Breast epithelium (tissue), 4 donors: ENCODE results near the gene MYBPHL. TPM values are rescaled to one million over a fixed set of nuclear protein-coding genes. Genes with fewer than 3 reads are reported as not detected.

Experiments
- DNase-seq, 2 donors: peaks; one replicate each; pipeline ENCODE4 v3.0.0-alpha.2; 2019; ENCODE audit warnings: low spot score in 2 of 2
- H3K27ac ChIP-seq, 2 donors: fragments of 200-600 bp; sonication (generic) in 1 of 2; one replicate each; pipeline ENCODE4 v1.5.1; 2016 to 2019; ENCODE audit warnings: mild to moderate bottlenecking in 1 of 2
- H3K27me3 ChIP-seq, 2 donors: fragments of 200-600 bp; sonication (generic) in 1 of 2; one replicate each; pipeline versions ENCODE4 v1.5.1 to v1.6.0; 2017 to 2019; ENCODE audit warnings: control low read depth in 1 of 2, mild to moderate bottlenecking in 1 of 2
- H3K36me3 ChIP-seq: fragments of 200-600 bp; one replicate; pipeline ENCODE4 v1.5.1; 2019
- H3K4me1 ChIP-seq, 2 donors: fragments of 200-600 bp; sonication (generic); one replicate each; pipeline ENCODE4 v1.5.1; 2016 to 2019; ENCODE audit warnings: control low read depth in 1 of 2
- H3K4me3 ChIP-seq, 3 donors: fragments of 200-600 bp; sonication (generic); 1 replicate in 2 of 3; 2 replicates in 1 of 3; pipeline ENCODE4 v1.5.1; 2016 to 2019; ENCODE audit warnings: mild to moderate bottlenecking in 3 of 3, moderate library complexity in 2 of 3
- H3K9me3 ChIP-seq, 2 donors: fragments of 200-600 bp; sonication (generic) in 1 of 2; one replicate each; pipeline ENCODE4 v1.5.1; 2016 to 2019; ENCODE audit warnings: control low read depth in 1 of 2
- CTCF ChIP-seq, 3 donors: fragments of 450-650 bp; IDR thresholded peaks; one replicate each; pipeline ENCODE4 v1.5.1; 2016 to 2017; ENCODE audit warnings: antibody characterized with exemption in 3 of 3, mild to moderate bottlenecking in 3 of 3, moderate library complexity in 3 of 3
- POLR2A ChIP-seq: fragments of 450-650 bp; IDR thresholded peaks from one replicate; pipeline ENCODE4 v1.6.1; 2016; ENCODE audit warnings: antibody characterized with exemption, mild to moderate bottlenecking, moderate library complexity
- POLR2AphosphoS5 ChIP-seq, 3 donors: sonication (generic); formaldehyde crosslinking; IDR thresholded peaks; one replicate each; pipeline ENCODE4 v1.6.1; 2017; ENCODE audit warnings: antibody characterized with exemption in 3 of 3
- intact Hi-C: fragments of 100-400 bp; cut with DNase I; formaldehyde crosslinking; loops from one replicate; pipeline ENCODE4 v1.15.1; 2023; ENCODE audit warnings: low total_unique reads
- total RNA-seq, 3 donors: library from RNA; depleted of rRNA; stranded (reverse); fragments of >200 nt; gene quantifications; one replicate each; pipeline ENCODE4 v1.1.0, GENCODE V29; 2016

MYBPHL gene
- total RNA-seq, 3 donors from 2014 or later: not detected

GRCh38 chr1:109272021-109272799, 34.6 kb downstream of the MYBPHL start:
- Histone ChIP-seq H3K27me3 (no peaks in the 10 kb centered on the region), H3K4me3 (no peak overlapping the region), H3K9me3 (no peaks in the 10 kb centered on the region), H3K27ac (peak overlapping the region; percentile 87 to 92), H3K36me3 (no peaks in the 10 kb centered on the region), H3K4me1 (peaks cover 0 to 18% of the 10 kb centered on the region in 2 donors)
- no peak for DNase-seq
- intact Hi-C loops: no loop called here
- TF ChIP-seq CTCF (IDR thresholded peaks at IDR 0.05): no peak
- TF ChIP-seq POLR2A: no peak
- no peak for TF ChIP-seq POLR2AphosphoS5 (IDR thresholded peaks at IDR 0.05)

- no peaks in the 10 kb centered on the region for H3K9me3 ChIP-seq
- no peak overlapping the region for H3K4me3 ChIP-seq
- H3K4me1 ChIP-seq: peaks cover 0 to 18% of the 10 kb centered on the region in 2 donors
- H3K27me3 ChIP-seq: no peaks in the 10 kb centered on the region
- TF ChIP-seq POLR2A (no peak), POLR2AphosphoS5 (IDR thresholded peaks at IDR 0.05) (no peak), CTCF (IDR thresholded peaks at IDR 0.05) (no peak)
- H3K36me3 ChIP-seq: no peaks in the 10 kb centered on the region
- intact Hi-C loops: no loop called here
- H3K27ac ChIP-seq: no peak overlapping the region
- DNase-seq: no peak
Measured at GRCh38 chr1:109271458-109271857, 35.4 kb downstream of the MYBPHL start.

- no peak overlapping the region for H3K4me3 ChIP-seq
- no peak for DNase-seq
- TF ChIP-seq POLR2A: no peak
- no peak for TF ChIP-seq POLR2AphosphoS5 (IDR thresholded peaks at IDR 0.05)
- no peak for TF ChIP-seq CTCF (IDR thresholded peaks at IDR 0.05)
- intact Hi-C loops: no loop called here
- H3K27ac ChIP-seq: no peak overlapping the region
- peaks cover 0 to 18% of the 10 kb centered on the region in 2 donors for H3K4me1 ChIP-seq
- H3K27me3 ChIP-seq: no peaks in the 10 kb centered on the region
- no peaks in the 10 kb centered on the region for H3K9me3 ChIP-seq
- no peaks in the 10 kb centered on the region for H3K36me3 ChIP-seq
Measured at GRCh38 chr1:109270623-109271317, 36.0 kb downstream of the MYBPHL start.

GRCh38 chr1:109269981-109270622, 36.7 kb downstream of the MYBPHL start:
- intact Hi-C loops: loop anchor here (10.0 kb wide), 1 partner anchor 135 kb away; no protein-coding TSS in a partner anchor

More at GRCh38 chr1:109269981-109270622, 36.7 kb downstream of the MYBPHL start:
- Histone ChIP-seq H3K9me3 (no peaks in the 10 kb centered on the region), H3K27me3 (no peaks in the 10 kb centered on the region), H3K4me3 (no peak overlapping the region), H3K36me3 (no peaks in the 10 kb centered on the region), H3K4me1 (peaks cover 0 to 15% of the 10 kb centered on the region in 2 donors), H3K27ac (no peak overlapping the region)
- TF ChIP-seq POLR2AphosphoS5 (IDR thresholded peaks at IDR 0.05): no peak
- no peak for TF ChIP-seq CTCF (IDR thresholded peaks at IDR 0.05)
- TF ChIP-seq POLR2A: no peak
- DNase-seq: no peak
